DOHH2 (cell line): Measurements from ENCODE around the gene SESN1.

Experiments used
- CTCF ChIP-seq: fragments of 200-600 bp; sonication (generic); IDR thresholded peaks from one replicate; pipeline ENCODE4 v1.5.1; 2014; ENCODE audit warnings: antibody characterized with exemption, mild to moderate bottlenecking, low read depth, low read length; ENCODE audit not compliant: poor library complexity, severe bottlenecking
- EZH2phosphoT487 ChIP-seq: fragments of 200-600 bp; sonication (generic); IDR thresholded peaks from 2 replicates; pipeline ENCODE4 v1.6.1; 2017; ENCODE audit warnings: borderline replicate concordance, mild to moderate bottlenecking, antibody characterized with exemption, low read length, moderate library complexity, mixed read lengths

- TF ChIP-seq CTCF = no peak
- no peak for TF ChIP-seq EZH2phosphoT487
Measured at GRCh38 chr6:109117346-109118035, 22.8 kb upstream of the SESN1 start.
